Measurements from ENCODE around the gene HOXA7. TPM values are rescaled to one million over a fixed set of nuclear protein-coding genes. Genes with fewer than 3 reads are reported as not detected.

HOXA7 gene
- total and polyA plus RNA-seq, 2 experiments from 2014 or later, result 6.6 to 15.8 TPM

DNA sequence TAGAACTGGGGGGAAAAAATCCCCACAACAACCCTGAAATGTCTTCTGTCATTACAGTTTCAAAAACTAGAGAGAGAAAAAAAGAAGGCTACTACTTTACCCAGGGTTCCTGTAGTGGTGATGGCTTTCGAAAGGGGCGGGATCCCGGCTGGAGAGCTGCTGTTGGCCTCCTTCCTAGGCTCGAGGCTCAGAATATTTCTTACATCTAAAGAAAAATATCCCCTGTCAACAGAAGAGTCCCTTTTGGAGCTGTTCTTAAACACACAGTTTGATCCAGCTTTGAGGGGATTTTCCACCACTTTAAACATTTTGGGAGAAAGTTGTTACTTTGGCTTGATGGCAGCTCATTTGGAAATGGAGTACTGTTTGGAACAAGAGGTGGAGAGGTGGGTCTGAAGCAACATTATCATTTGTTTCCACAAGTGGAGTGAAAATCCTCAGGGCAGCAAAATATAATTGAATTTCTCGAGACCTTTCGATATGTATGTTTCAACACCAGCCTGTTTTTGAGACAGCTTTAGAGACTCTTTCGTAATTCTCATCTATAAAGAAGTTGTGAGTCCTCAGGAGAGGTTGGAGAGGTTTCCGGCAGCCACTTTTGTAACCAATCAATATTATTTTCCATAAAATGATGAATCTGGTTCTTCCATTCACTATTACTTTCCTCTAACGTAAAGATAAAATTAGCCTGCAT lies 38.4 kb upstream of the HOXA7 start:
- H3K9me3 ChIP-seq (ENCODE audit: low read depth), result no peaks in the 10 kb centered on the region
- H3K9me2 ChIP-seq (ENCODE audit: insufficient read depth), result no peaks in the 10 kb centered on the region
- H3K4me1 ChIP-seq (ENCODE audit: insufficient read depth), result no peaks in the 10 kb centered on the region
- no peak for DNase-seq
- H2AFZ ChIP-seq, result no peak overlapping the region
- no peak overlapping the region for H3K9ac ChIP-seq
- WGBS, 2 experiments (ENCODE audit: low coverage in 1 of 2, low lambda C conversion rate in 2 of 2, missing lambda C conversion rate in 2 of 2), result 78% methylated on average over 9 of the region's 9 CpGs
- no peaks in the 10 kb centered on the region for H4K20me1 ChIP-seq (ENCODE audit: insufficient read depth)
- no peaks in the 10 kb centered on the region for H3K79me2 ChIP-seq (ENCODE audit: insufficient read depth)
- TF ChIP-seq EZH2phosphoT487 (IDR thresholded peaks at IDR 0.05; ENCODE audit: insufficient read depth, low read depth), result no peak
- TF ChIP-seq EZH2 (IDR thresholded peaks at IDR 0.05; ENCODE audit: insufficient read depth, poor library complexity, severe bottlenecking), result no peak
- no peaks in the 10 kb centered on the region for H3K36me3 ChIP-seq (ENCODE audit: low read depth)
- no peak overlapping the region for H3K27ac ChIP-seq
- H3K27me3 ChIP-seq (replicated peaks; ENCODE audit: insufficient read depth), result peaks cover 15% of the 10 kb centered on the region; the same call in 1 of the 2 replicates
- H3K4me3 ChIP-seq, result no peak overlapping the region
- no peak overlapping the region for H3K4me2 ChIP-seq (ENCODE audit: unreplicated experiment)
- H3F3A ChIP-seq (ENCODE audit: insufficient read depth), result peaks cover 5% of the 10 kb centered on the region; the same call in 1 of the 2 replicates
- in situ Hi-C loops (cut with MboI), result loop anchor here (10.0 kb wide), 1 partner anchor 900 kb away; no protein-coding TSS in a partner anchor

DNA sequence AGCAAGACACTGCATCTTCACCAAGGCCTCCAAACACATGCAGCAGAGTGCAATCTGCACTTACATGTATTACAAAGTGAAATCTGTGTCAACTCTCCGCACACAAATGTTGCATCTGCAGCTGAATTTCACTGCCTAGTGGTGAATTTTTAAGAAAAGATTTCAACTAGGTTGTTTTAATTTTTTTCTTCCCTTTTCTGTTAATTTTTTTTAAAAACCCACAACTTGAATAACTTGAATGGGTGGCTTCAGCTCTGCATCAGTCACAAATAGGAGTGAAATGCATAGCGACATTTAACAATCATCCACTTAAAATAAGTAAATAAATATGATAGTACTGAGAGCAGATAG lies 37.5 kb upstream of the HOXA7 start:
- Histone ChIP-seq H3K4me1 (ENCODE audit: insufficient read depth) (no peaks in the 10 kb centered on the region), H3K27me3 (replicated peaks; ENCODE audit: insufficient read depth) (peaks cover 15% of the 10 kb centered on the region; the same call in 1 of the 2 replicates), H3K9me3 (ENCODE audit: low read depth) (no peaks in the 10 kb centered on the region), H3K9me2 (ENCODE audit: insufficient read depth) (no peaks in the 10 kb centered on the region), H3K4me2 (ENCODE audit: unreplicated experiment) (no peak overlapping the region), H2AFZ (no peak overlapping the region), H3K4me3 (no peak overlapping the region), H3K27ac (no peak overlapping the region), H3K36me3 (ENCODE audit: low read depth) (no peaks in the 10 kb centered on the region), H3F3A (ENCODE audit: insufficient read depth) (peaks cover 5% of the 10 kb centered on the region; the same call in 1 of the 2 replicates), H3K9ac (no peak overlapping the region), H3K79me2 (ENCODE audit: insufficient read depth) (no peaks in the 10 kb centered on the region), H4K20me1 (ENCODE audit: insufficient read depth) (no peaks in the 10 kb centered on the region)
- in situ Hi-C loops (cut with MboI), result loop anchor here (10.0 kb wide), 1 partner anchor 901 kb away; no protein-coding TSS in a partner anchor
- TF ChIP-seq EZH2phosphoT487 (IDR thresholded peaks at IDR 0.05; ENCODE audit: insufficient read depth, low read depth) (no peak), EZH2 (IDR thresholded peaks at IDR 0.05; ENCODE audit: insufficient read depth, poor library complexity, severe bottlenecking) (no peak)
- no peak for DNase-seq
- 94 to 100% methylated on average over 2 of the region's 2 CpGs for WGBS, 2 experiments (ENCODE audit: low coverage in 1 of 2, low lambda C conversion rate in 2 of 2, missing lambda C conversion rate in 2 of 2)

DNA sequence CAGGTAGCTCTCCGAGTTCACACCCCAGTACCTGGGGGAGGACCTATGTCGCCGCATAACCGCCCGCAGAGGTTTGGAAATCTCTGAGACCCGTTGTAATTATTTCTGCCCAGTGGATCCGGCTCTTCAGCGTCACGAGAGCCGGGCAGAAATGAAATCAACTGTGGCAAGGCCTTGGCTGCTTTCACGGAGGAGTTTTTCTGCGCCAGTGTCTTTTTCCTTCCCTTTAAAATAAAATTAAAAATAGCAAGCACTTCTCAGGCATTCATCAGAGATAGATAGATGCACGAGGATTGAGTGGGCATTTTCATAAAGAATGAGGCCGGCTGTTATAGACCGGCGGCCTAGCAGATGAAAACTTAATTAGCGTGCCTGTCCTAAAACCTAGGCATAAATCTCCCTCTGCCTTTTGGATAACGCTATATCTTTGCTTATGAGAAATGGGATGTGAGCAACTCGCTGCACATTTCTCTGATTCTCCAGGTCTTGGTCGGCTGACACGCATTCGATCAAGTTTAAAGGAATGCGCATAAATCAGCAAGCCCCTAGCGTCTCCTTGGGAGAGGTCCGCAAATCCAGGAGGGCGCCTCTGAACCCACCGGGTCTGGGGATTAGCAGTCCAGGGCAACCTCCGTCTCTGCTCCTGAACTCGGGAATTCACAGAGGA lies 37.0 kb upstream of the HOXA7 start:
- WGBS, 2 experiments (ENCODE audit: low coverage in 1 of 2, low lambda C conversion rate in 2 of 2, missing lambda C conversion rate in 2 of 2), result 93 to 94% methylated on average over 28 to 29 of the region's 29 CpGs
- no peak overlapping the region for H3K27ac ChIP-seq
- H3K9me2 ChIP-seq (ENCODE audit: insufficient read depth), result no peaks in the 10 kb centered on the region
- H3K79me2 ChIP-seq (ENCODE audit: insufficient read depth), result no peaks in the 10 kb centered on the region
- no peak for TF ChIP-seq EZH2phosphoT487 (IDR thresholded peaks at IDR 0.05; ENCODE audit: insufficient read depth, low read depth)
- TF ChIP-seq EZH2 (IDR thresholded peaks at IDR 0.05; ENCODE audit: insufficient read depth, poor library complexity, severe bottlenecking), result no peak
- peak overlapping the region; percentile 74 for H3K9ac ChIP-seq
- peak overlapping the region; percentile 83 for H3K4me2 ChIP-seq (ENCODE audit: unreplicated experiment)
- H3K36me3 ChIP-seq (ENCODE audit: low read depth), result no peaks in the 10 kb centered on the region
- no peak for DNase-seq
- peak overlapping the region; percentile 74 for H3K4me3 ChIP-seq
- no peaks in the 10 kb centered on the region for H4K20me1 ChIP-seq (ENCODE audit: insufficient read depth)
- H3F3A ChIP-seq (ENCODE audit: insufficient read depth), result peaks cover 5% of the 10 kb centered on the region; the same call in 1 of the 2 replicates
- in situ Hi-C loops (cut with MboI), result loop anchor here (10.0 kb wide), 1 partner anchor 901 kb away; no protein-coding TSS in a partner anchor
- H3K4me1 ChIP-seq (ENCODE audit: insufficient read depth), result no peaks in the 10 kb centered on the region
- H3K27me3 ChIP-seq (replicated peaks; ENCODE audit: insufficient read depth), result 0 out of 2 replicates have a peak, but pooled peaks cover 10% of the 10 kb centered on the region
- H3K9me3 ChIP-seq (ENCODE audit: low read depth), result no peaks in the 10 kb centered on the region
- H2AFZ ChIP-seq, result peak overlapping the region; percentile 84

DNA sequence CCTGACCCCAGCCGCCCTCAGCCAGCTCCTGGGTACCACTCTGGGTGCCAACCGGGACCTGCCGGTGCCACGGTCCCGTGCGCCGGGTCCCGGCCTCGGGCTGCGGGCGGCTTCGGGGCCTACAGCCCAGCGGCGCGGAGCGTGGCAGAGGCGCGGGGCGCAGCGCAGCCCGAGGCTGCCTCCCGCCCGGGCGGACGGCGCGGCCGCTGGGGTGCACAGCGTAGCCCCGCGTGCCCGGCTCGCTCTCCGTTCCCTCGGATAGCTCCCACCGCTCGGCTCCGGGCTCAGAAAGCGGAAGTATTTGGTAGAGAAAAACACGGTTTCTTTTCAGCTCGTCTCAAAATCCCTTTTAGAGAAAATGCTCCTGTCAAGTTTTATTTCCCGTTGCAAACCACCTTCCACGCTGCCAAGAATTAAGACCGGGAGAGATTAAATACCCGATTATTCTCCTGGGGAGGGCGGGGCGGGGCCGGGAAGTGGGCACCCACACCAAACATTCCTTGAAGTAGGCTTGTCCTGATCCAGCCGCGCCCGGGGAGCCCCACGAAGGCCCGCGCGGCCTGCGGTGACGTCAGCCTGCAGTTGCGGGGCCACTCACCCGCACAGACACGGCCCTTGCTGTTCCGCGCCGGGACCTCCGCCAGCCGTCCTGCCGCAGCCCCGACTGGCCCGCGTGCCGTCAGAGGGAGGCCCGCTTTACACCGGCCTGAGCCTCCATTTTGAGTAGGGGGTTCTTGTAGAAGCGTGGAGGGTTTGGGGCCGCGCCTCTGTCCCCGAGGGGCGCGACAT lies 36.3 kb upstream of the HOXA7 start:
- H4K20me1 ChIP-seq (ENCODE audit: insufficient read depth), result no peaks in the 10 kb centered on the region
- no peaks in the 10 kb centered on the region for H3K79me2 ChIP-seq (ENCODE audit: insufficient read depth)
- H3K4me2 ChIP-seq (ENCODE audit: unreplicated experiment), result peak overlapping the region; percentile 83
- TF ChIP-seq EZH2 (IDR thresholded peaks at IDR 0.05; ENCODE audit: insufficient read depth, poor library complexity, severe bottlenecking) (no peak), EZH2phosphoT487 (IDR thresholded peaks at IDR 0.05; ENCODE audit: insufficient read depth, low read depth) (no peak)
- peak overlapping the region; percentile 74 for H3K4me3 ChIP-seq
- WGBS, 2 experiments (ENCODE audit: low coverage in 1 of 2, low lambda C conversion rate in 2 of 2, missing lambda C conversion rate in 2 of 2), result 14 to 18% methylated on average over 63 to 65 of the region's 78 CpGs
- in situ Hi-C loops (cut with MboI), result loop anchor here (10.0 kb wide), 1 partner anchor 902 kb away; no protein-coding TSS in a partner anchor
- H3K4me1 ChIP-seq (ENCODE audit: insufficient read depth), result no peaks in the 10 kb centered on the region
- H3K9ac ChIP-seq, result peak overlapping the region; percentile 74
- 0 out of 2 replicates have a peak, but pooled peaks cover 5% of the 10 kb centered on the region for H3K27me3 ChIP-seq (replicated peaks; ENCODE audit: insufficient read depth)
- no peaks in the 10 kb centered on the region for H3K9me3 ChIP-seq (ENCODE audit: low read depth)
- peak; percentile 66 for DNase-seq
- H3K9me2 ChIP-seq (ENCODE audit: insufficient read depth), result no peaks in the 10 kb centered on the region
- no peaks in the 10 kb centered on the region for H3K36me3 ChIP-seq (ENCODE audit: low read depth)
- H3F3A ChIP-seq (ENCODE audit: insufficient read depth), result peaks cover 5% of the 10 kb centered on the region; the same call in 1 of the 2 replicates
- H3K27ac ChIP-seq, result no peak overlapping the region
- peak overlapping the region; percentile 84 for H2AFZ ChIP-seq
